ENCODE results near the gene B4GAT1. TPM values are rescaled to one million over a fixed set of nuclear protein-coding genes. Genes with fewer than 3 reads are reported as not detected.

The B4GAT1 gene
- total and polyA plus RNA-seq, 2 of the 4 experiments (the other 2 are of a cell fraction): 10.6 to 18.4 TPM

- TF ChIP-seq USF2 (IDR thresholded peaks at IDR 0.05; ENCODE audit: low read depth, low read length) (peak; percentile 13; the same call in 1 of the 2 replicates), FOS (IDR thresholded peaks at IDR 0.05; ENCODE audit: low read depth, low read length) (no peak), RAD21 (IDR thresholded peaks at IDR 0.05; ENCODE audit: low read length) (peak; percentile 97)
Measured at GRCh38 chr11:66311965-66312548, 35.4 kb downstream of the B4GAT1 start (continued).

GRCh38 chr11:66311470-66311964 lies 35.9 kb downstream of the B4GAT1 start:
- H2BK20ac ChIP-seq (ENCODE audit: low read depth, low read length): no peak overlapping the region
- no peak overlapping the region for H2BK5ac ChIP-seq (ENCODE audit: low read depth, low read length, poor library complexity, severe bottlenecking)
- H3K79me1 ChIP-seq (ENCODE audit: low read depth in 1 of 2, low read length in 2 of 2): peaks cover 0 to 30% of the 10 kb centered on the region in 2 experiments; a peak in 2 of 4 replicates
- no peaks in the 10 kb centered on the region for H3K9me3 ChIP-seq (ENCODE audit: control insufficient read depth, insufficient read depth, low read length)
- CTCF ChIA-PET: interaction anchor here (0.5 to 2.4 kb wide), 13 partner anchors 11 to 123 kb away, joined by 3 to 17 read pairs (median 4); partner anchors contain the start of genes B4GAT1, BRMS1 and RIN1
- peaks cover 4% of the 10 kb centered on the region for H3K27me3 ChIP-seq (ENCODE audit: control insufficient read depth, insufficient read depth, low read length)
- DNase-seq (no peak), ATAC-seq (ENCODE audit: low read depth) (no peak)
- H2AFZ ChIP-seq (replicated peaks; ENCODE audit: low read length, poor library complexity): peak overlapping the region; percentile 38
- H2AK9ac ChIP-seq (replicated peaks; ENCODE audit: low read depth, low read length, poor library complexity): peak overlapping the region; percentile 20
- H3K4ac ChIP-seq (ENCODE audit: low read depth, low read length): no peak overlapping the region
- H3K4me2 ChIP-seq (ENCODE audit: low read depth, low read length): no peak overlapping the region; the same call in 1 of the 2 replicates
- no TSS peak for BruUV-seq (replicated peaks)
- no peak overlapping the region for H3K56ac ChIP-seq (ENCODE audit: extremely low read depth, insufficient read depth, low read length)
- no peaks in the 10 kb centered on the region for H3K36me3 ChIP-seq (ENCODE audit: control insufficient read depth, insufficient read depth, low read length)
- H3K23ac ChIP-seq (ENCODE audit: low read depth, low read length): no peak overlapping the region
- H3K27ac ChIP-seq (ENCODE audit: insufficient read depth, low read length): no peak overlapping the region
- H3K4me3 ChIP-seq (ENCODE audit: insufficient read depth, low read depth, low read length): peak overlapping the region; percentile 63; the same call in 1 of the 2 replicates
- H4K8ac ChIP-seq (ENCODE audit: low read depth in 2 of 2, low read length in 2 of 2): peak overlapping the region in 1 of 2 experiments; percentile 48; a peak in 1 of 4 replicates
- H2AK5ac ChIP-seq (ENCODE audit: low read depth, low read length): 0 out of 2 replicates have a peak overlapping the region, but pooled peaks have one; percentile 21
- peaks cover 36% of the 10 kb centered on the region for H4K20me1 ChIP-seq (ENCODE audit: insufficient read depth, low read length)
- H3K4me1 ChIP-seq (ENCODE audit: control insufficient read depth, insufficient read depth, low read length): peaks cover 14% of the 10 kb centered on the region
- H3K18ac ChIP-seq (ENCODE audit: low read depth, low read length): no peak overlapping the region
- no peak overlapping the region; the same call in 1 of the 2 replicates for H4K91ac ChIP-seq (ENCODE audit: insufficient read depth, low read depth, low read length)
- dilution Hi-C loops (cut with HindIII; ENCODE audit: low sequenced_read_pairs, unreplicated experiment): no loop called here
- POLR2A ChIA-PET (ENCODE audit: unreplicated experiment): interaction anchor here (0.7 to 2.9 kb wide), 5 partner anchors 16 to 486 kb away, joined by 3 to 23 read pairs (median 5); partner anchors contain the start of gene RIN1
- in situ Hi-C loops (cut with MboI; ENCODE audit: low sequenced_read_pairs): no loop called here
- intact Hi-C loops (cut with micrococcal nuclease): loop anchor here (1.0 kb wide), 1 partner anchor 75 kb away; no protein-coding TSS in a partner anchor
- no peak overlapping the region; the same call in 2 of the 3 replicates for H2BK15ac ChIP-seq (ENCODE audit: low read depth, low read length)
- no peak overlapping the region for H3K9ac ChIP-seq (ENCODE audit: low read depth, low read length)
- H4K5ac ChIP-seq (ENCODE audit: low read depth, low read length): no peak overlapping the region
- TF ChIP-seq CHD1 (IDR thresholded peaks at IDR 0.05; ENCODE audit: low read depth, low read length) (no peak), BHLHE40 (IDR thresholded peaks at IDR 0.05; ENCODE audit: low read depth, low read length) (no peak), MXI1 (IDR thresholded peaks at IDR 0.05; ENCODE audit: borderline replicate concordance, low read depth, low read length) (no peak), RAD21 (IDR thresholded peaks at IDR 0.05; ENCODE audit: low read length) (no peak), MAZ (IDR thresholded peaks at IDR 0.05; ENCODE audit: borderline replicate concordance, low read depth, low read length) (no peak), RCOR1 (IDR thresholded peaks at IDR 0.05; ENCODE audit: insufficient replicate concordance, low read length) (no peak), CEBPB (IDR thresholded peaks at IDR 0.05; ENCODE audit: low read depth, low read length) (no peak), SMC3 (IDR thresholded peaks at IDR 0.05; ENCODE audit: low read depth, low read length) (no peak), NFE2L2 (IDR thresholded peaks at IDR 0.05; ENCODE audit: low read depth, low read length) (no peak), POLR2A (IDR thresholded peaks at IDR 0.05; ENCODE audit: low read depth, low read length) (no peak), MAFK (IDR thresholded peaks at IDR 0.05; ENCODE audit: low read depth, low read length) (no peak), USF2 (IDR thresholded peaks at IDR 0.05; ENCODE audit: low read depth, low read length) (no peak), RFX5 (IDR thresholded peaks at IDR 0.05; ENCODE audit: low read depth, low read length) (no peak)
- H3K9me1 ChIP-seq (ENCODE audit: insufficient read depth, low read length): no peaks in the 10 kb centered on the region
- 18% methylated on average over 12 of the region's 26 CpGs; no CpG with 5 or more reads in 1 of the 2 experiments for WGBS, 2 experiments (ENCODE audit: extremely low coverage in 2 of 2, insufficient read length in 1 of 2)
- H2BK120ac ChIP-seq (ENCODE audit: low read depth, low read length): no peak overlapping the region
- H3K14ac ChIP-seq (replicated peaks; ENCODE audit: low read depth, low read length): no peak overlapping the region
